ENCODE data around the gene USP15. TPM values are rescaled to one million over a fixed set of nuclear protein-coding genes. Genes with fewer than 3 reads are reported as not detected.
"Not testable (repeated sequence)": the region's sequence is repeated elsewhere in the genome, so short reads cannot be mapped to it uniquely, and the experiment has no call there.

Gene USP15
- total and polyA plus RNA-seq, 2 of the 4 experiments (the other 2 are of a cell fraction): 28.5 to 49.6 TPM

- H3K36me3 ChIP-seq (ENCODE audit: control insufficient read depth, insufficient read depth, low read length); ATAC-seq (ENCODE audit: low read depth); H3K4me2 ChIP-seq (ENCODE audit: low read depth, low read length); H3K27ac ChIP-seq (ENCODE audit: insufficient read depth, low read length); H3K14ac ChIP-seq (replicated peaks; ENCODE audit: low read depth, low read length); H3K9me3 ChIP-seq (ENCODE audit: control insufficient read depth, insufficient read depth, low read length); H3K4me1 ChIP-seq (ENCODE audit: control insufficient read depth, insufficient read depth, low read length); DNase-seq; BruUV-seq (replicated peaks); H3K23ac ChIP-seq (ENCODE audit: low read depth, low read length); H3K9me1 ChIP-seq (ENCODE audit: insufficient read depth, low read length); H3K56ac ChIP-seq (ENCODE audit: extremely low read depth, insufficient read depth, low read length); H4K20me1 ChIP-seq (ENCODE audit: insufficient read depth, low read length); H2BK20ac ChIP-seq (ENCODE audit: low read depth, low read length); H2BK120ac ChIP-seq (ENCODE audit: low read depth, low read length); H2BK5ac ChIP-seq (ENCODE audit: low read depth, low read length, poor library complexity, severe bottlenecking); H3K18ac ChIP-seq (ENCODE audit: low read depth, low read length); intact Hi-C loops (cut with micrococcal nuclease); in situ Hi-C loops (cut with MboI; ENCODE audit: low sequenced_read_pairs); H4K91ac ChIP-seq (ENCODE audit: insufficient read depth, low read depth, low read length); H2AFZ ChIP-seq (replicated peaks; ENCODE audit: low read length, poor library complexity); H2AK9ac ChIP-seq (replicated peaks; ENCODE audit: low read depth, low read length, poor library complexity); dilution Hi-C loops (cut with HindIII; ENCODE audit: low sequenced_read_pairs, unreplicated experiment); CTCF ChIA-PET; H4K5ac ChIP-seq (ENCODE audit: low read depth, low read length); POLR2A ChIA-PET (ENCODE audit: unreplicated experiment); H2BK15ac ChIP-seq (ENCODE audit: low read depth, low read length); H4K8ac ChIP-seq (ENCODE audit: low read depth in 2 of 2, low read length in 2 of 2); H3K9ac ChIP-seq (ENCODE audit: low read depth, low read length); H2AK5ac ChIP-seq (ENCODE audit: low read depth, low read length); H3K4me3 ChIP-seq (ENCODE audit: insufficient read depth, low read depth, low read length); H3K4ac ChIP-seq (ENCODE audit: low read depth, low read length); H3K27me3 ChIP-seq (ENCODE audit: control insufficient read depth, insufficient read depth, low read length): not testable (repeated sequence)
- 100% methylated on average over 1 of the region's 3 CpGs; no CpG with 5 or more reads in 1 of the 2 experiments for WGBS, 2 experiments (ENCODE audit: extremely low coverage in 2 of 2, insufficient read length in 1 of 2)
- peaks cover 6 to 13% of the 10 kb centered on the region in 2 experiments for H3K79me1 ChIP-seq (ENCODE audit: low read depth in 1 of 2, low read length in 2 of 2)
- TF ChIP-seq CEBPB (IDR thresholded peaks at IDR 0.05; ENCODE audit: low read depth, low read length): peak; percentile 82
These were observed 108.4 kb downstream of the USP15 start for GRCh38 chr12:62368430-62369223.

All from IMR-90 (cell line).